HepG2 (cell line): ENCODE data around the gene CACNA1C. TPM values are rescaled to one million over a fixed set of nuclear protein-coding genes. Genes with fewer than 3 reads are reported as not detected.

ENCODE experiments used
- AFF4 ChIP-seq: sonication (generic); formaldehyde crosslinking; IDR thresholded peaks from 2 replicates; pipeline ENCODE4 v1.4.0; 2020; ENCODE audit warnings: missing genetic modification reagents
- FOXK2 ChIP-seq: fragments of 450-650 bp; IDR thresholded peaks from 2 replicates; pipeline ENCODE4 v1.6.1; 2016
- ISL2 ChIP-seq: sonication (generic); formaldehyde crosslinking; IDR thresholded peaks from 2 replicates; pipeline ENCODE4 v1.5.0; 2020; ENCODE audit warnings: missing genetic modification reagents
- KAT2B ChIP-seq: fragments of 150-350 bp; IDR thresholded peaks from 2 replicates; pipeline ENCODE4 v1.6.1; 2014; ENCODE audit warnings: low read depth, low read length, borderline replicate concordance
- STAT5B ChIP-seq: sonication (generic); formaldehyde crosslinking; IDR thresholded peaks from 2 replicates; pipeline ENCODE4 v1.4.0; 2020; ENCODE audit warnings: missing genetic modification reagents
- U2AF1 ChIP-seq: fragments of 200-400 bp; formaldehyde crosslinking; optimal IDR thresholded peaks from 2 replicates; pipeline ENCODE3; 2017; ENCODE audit warnings: mild to moderate bottlenecking, low read depth, low read length
- ZNF143 ChIP-seq: sonication (generic); formaldehyde crosslinking; IDR thresholded peaks from 2 replicates; pipeline ENCODE4 v1.4.0; 2020; ENCODE audit warnings: missing genetic modification reagents
- ZNF431 ChIP-seq: sonication (generic); formaldehyde crosslinking; IDR thresholded peaks from 2 replicates; pipeline ENCODE4 v1.9.0; 2022; ENCODE audit warnings: missing genetic modification reagents, low read depth, mild to moderate bottlenecking, borderline replicate concordance
- ZNF572 ChIP-seq: sonication (generic); formaldehyde crosslinking; IDR thresholded peaks from 2 replicates; pipeline ENCODE4 v1.5.1; 2020; ENCODE audit warnings: mild to moderate bottlenecking, missing genetic modification reagents
- ZNF619 ChIP-seq: sonication (generic); formaldehyde crosslinking; IDR thresholded peaks from 2 replicates; pipeline ENCODE4 v1.4.0; 2020; ENCODE audit warnings: mild to moderate bottlenecking, missing genetic modification reagents
- polyA plus RNA-seq, 8 experiments: library from polyadenylated mRNA; depleted of rRNA in 3 of 8; stranded (reverse) in 7 of 8; unstranded in 1 of 8; fragments of >200 nt; fragmentation: Illumina TruSeq in 4 of 8; extraction: Trizol in 4 of 8; gene quantifications; 2 replicates each; pipeline versions ENCODE4 v1.2.1 to v1.2.3, GENCODE V29; 2011 to 2016; ENCODE audit warnings: low read depth in 4 of 8, missing spikeins in 1 of 8, mixed read lengths in 1 of 8; ENCODE audit not compliant: insufficient read depth in 1 of 8
- total RNA-seq, 5 experiments: library from RNA; depleted of rRNA; stranded (reverse); fragments of >200 nt; fragmentation: Illumina TruSeq; extraction: Trizol; gene quantifications; 2 replicates each; pipeline ENCODE4 v1.2.3, GENCODE V29; 2016; ENCODE audit warnings: low read depth in 1 of 5
- TF ChIP-seq, protein P1 (sequence below): sonication (generic); formaldehyde crosslinking; IDR thresholded peaks from 2 replicates; pipeline ENCODE4 v1.5.0; 2020; ENCODE audit warnings: missing genetic modification reagents

The CACNA1C gene
- total and polyA plus RNA-seq, 2 of the 13 experiments (the other 11 are each of a cell fraction or from before 2014, with no cell fraction given), result not detected

GRCh38 chr12:2678426-2678825 lies 625.6 kb downstream of the CACNA1C start (continued):
- TF ChIP-seq AFF4 (CRISPR knock-in tag), result no peak
- TF ChIP-seq FOXK2, result no peak
- TF ChIP-seq STAT5B (CRISPR knock-in tag), result no peak
- TF ChIP-seq ZNF431 (CRISPR knock-in tag), result no peak
- no peak for TF ChIP-seq ZNF143
- no peak for TF ChIP-seq ZNF619 (CRISPR knock-in tag)
- TF ChIP-seq, protein P1, sequence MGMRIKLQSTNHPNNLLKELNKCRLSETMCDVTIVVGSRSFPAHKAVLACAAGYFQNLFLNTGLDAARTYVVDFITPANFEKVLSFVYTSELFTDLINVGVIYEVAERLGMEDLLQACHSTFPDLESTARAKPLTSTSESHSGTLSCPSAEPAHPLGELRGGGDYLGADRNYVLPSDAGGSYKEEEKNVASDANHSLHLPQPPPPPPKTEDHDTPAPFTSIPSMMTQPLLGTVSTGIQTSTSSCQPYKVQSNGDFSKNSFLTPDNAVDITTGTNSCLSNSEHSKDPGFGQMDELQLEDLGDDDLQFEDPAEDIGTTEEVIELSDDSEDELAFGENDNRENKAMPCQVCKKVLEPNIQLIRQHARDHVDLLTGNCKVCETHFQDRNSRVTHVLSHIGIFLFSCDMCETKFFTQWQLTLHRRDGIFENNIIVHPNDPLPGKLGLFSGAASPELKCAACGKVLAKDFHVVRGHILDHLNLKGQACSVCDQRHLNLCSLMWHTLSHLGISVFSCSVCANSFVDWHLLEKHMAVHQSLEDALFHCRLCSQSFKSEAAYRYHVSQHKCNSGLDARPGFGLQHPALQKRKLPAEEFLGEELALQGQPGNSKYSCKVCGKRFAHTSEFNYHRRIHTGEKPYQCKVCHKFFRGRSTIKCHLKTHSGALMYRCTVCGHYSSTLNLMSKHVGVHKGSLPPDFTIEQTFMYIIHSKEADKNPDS, result no peak
- no peak for TF ChIP-seq U2AF1
- no peak for TF ChIP-seq ISL2
- TF ChIP-seq ZNF572 (CRISPR knock-in tag), result no peak
- TF ChIP-seq KAT2B, result no peak
